NCI-H1105 (cell line): ENCODE results near the gene CRYBA4.
A peak's percentile ranks its signal among the peaks of the same experiment; 100 is the strongest.

ENCODE experiments used
- DNase-seq: peaks from one replicate; lab custom pipeline; 2025; lab: John Stamatoyannopoulos, UW

Gene CRYBA4

GRCh38 chr22:26624803-26625202 lies 3.0 kb downstream of the CRYBA4 start:
- DNase-seq: no peak

GRCh38 chr22:26629988-26630761 lies 8.4 kb downstream of the CRYBA4 start:
- no peak for DNase-seq

GRCh38 chr22:26631282-26631681 lies 9.5 kb downstream of the CRYBA4 start:
- no peak for DNase-seq

GRCh38 chr22:26632422-26633155 lies 10.8 kb downstream of the CRYBA4 start:
- no peak for DNase-seq

GRCh38 chr22:26634189-26634588 lies 12.4 kb downstream of the CRYBA4 start:
- no peak for DNase-seq

- no peak for DNase-seq
These were observed 13.4 kb downstream of the CRYBA4 start for GRCh38 chr22:26635117-26635516.

- no peak for DNase-seq
These were observed 14.5 kb downstream of the CRYBA4 start for GRCh38 chr22:26636296-26636695.

- DNase-seq: no peak
These were observed 21.0 kb downstream of the CRYBA4 start for GRCh38 chr22:26642465-26643417.

GRCh38 chr22:26643418-26644100 lies 21.8 kb downstream of the CRYBA4 start:
- no peak for DNase-seq

GRCh38 chr22:26646158-26646557 lies 24.4 kb downstream of the CRYBA4 start:
- DNase-seq: no peak

- DNase-seq: peak; percentile 92
These were observed 26.3 kb downstream of the CRYBA4 start for GRCh38 chr22:26648011-26648497.

- DNase-seq: no peak
These were observed 27.0 kb downstream of the CRYBA4 start for GRCh38 chr22:26648528-26649388.

- no peak for DNase-seq
These were observed 29.1 kb downstream of the CRYBA4 start for GRCh38 chr22:26650722-26651421.

GRCh38 chr22:26651815-26652214 lies 30.1 kb downstream of the CRYBA4 start:
- DNase-seq: no peak

- DNase-seq: peak; percentile 36
These were observed 35.4 kb downstream of the CRYBA4 start, which contains the start of gene MIAT for GRCh38 chr22:26656891-26657851. TSS of gene MIAT (plus strand) at chr22:26657588.

- no peak for DNase-seq
These were observed 36.4 kb downstream of the CRYBA4 start for GRCh38 chr22:26658161-26658560.

GRCh38 chr22:26658671-26659478 lies 37.1 kb downstream of the CRYBA4 start:
- DNase-seq: peak; percentile 82

- DNase-seq: no peak
These were observed 38.6 kb downstream of the CRYBA4 start for GRCh38 chr22:26660356-26660755.
